Embryonic facial prominence (tissue), 1 donor: ENCODE results near the gene FAM149A.

Experiments used
- DNase-seq: peaks from one replicate; pipeline ENCODE4 v3.0.0-alpha.2; 2016; ENCODE audit errors: extremely low spot score

Gene FAM149A

GRCh38 chr4:186104114-186104889, at the start of gene FAM149A:
FAM149A (plus strand) TSS chr4:186104704.
- DNase-seq: no peak

- no peak for DNase-seq
Measured at GRCh38 chr4:186058253-186058979, 46.1 kb upstream of the FAM149A start.

DNA sequence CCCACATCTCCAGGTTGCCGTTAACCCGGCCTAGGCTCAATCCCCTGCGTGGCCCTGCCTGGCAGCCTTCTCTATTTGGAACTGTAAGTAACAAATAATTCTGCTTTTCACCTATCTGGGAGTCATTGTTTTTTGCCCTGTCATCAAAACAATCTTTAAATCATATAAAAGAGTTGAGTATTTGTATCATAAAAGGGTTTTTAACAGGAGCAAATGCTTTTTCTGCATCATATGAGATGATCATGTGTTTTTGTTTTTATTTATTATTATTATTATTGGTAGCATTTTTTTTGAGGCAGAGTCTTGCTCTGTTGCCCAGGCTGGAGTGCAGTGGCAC, 45.6 kb upstream of the FAM149A start:
- DNase-seq: no peak

GRCh38 chr4:186061921-186062320, 42.6 kb upstream of the FAM149A start:
- DNase-seq: no peak

GRCh38 chr4:186067757-186068385, 36.6 kb upstream of the FAM149A start:
- no peak for DNase-seq

GRCh38 chr4:186068581-186069348, 35.7 kb upstream of the FAM149A start, which contains the start of gene TLR3:
TLR3 (plus strand) TSS chr4:186069156; CDS start chr4:186076620, 7,464 bp downstream.
- no peak for DNase-seq

DNA sequence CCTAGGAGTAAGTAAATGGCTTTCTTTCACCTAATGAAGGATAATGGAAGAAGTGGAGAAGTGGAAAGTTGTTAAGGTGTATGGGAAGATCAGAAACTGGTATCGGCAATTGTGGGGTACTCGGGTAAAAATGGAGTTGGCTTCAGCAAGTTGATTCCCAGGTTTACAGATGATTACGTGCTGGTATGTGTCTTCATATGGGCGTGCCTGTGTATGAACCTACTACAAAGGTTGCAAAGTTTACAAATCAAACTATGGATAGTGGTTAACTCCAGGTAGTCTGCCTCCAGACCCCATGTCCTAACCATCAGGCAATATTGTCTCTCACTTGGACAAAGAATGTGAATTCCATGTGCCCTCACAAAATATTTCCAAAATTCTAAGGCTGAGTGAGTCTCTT, 34.8 kb upstream of the FAM149A start:
- no peak for DNase-seq

DNA sequence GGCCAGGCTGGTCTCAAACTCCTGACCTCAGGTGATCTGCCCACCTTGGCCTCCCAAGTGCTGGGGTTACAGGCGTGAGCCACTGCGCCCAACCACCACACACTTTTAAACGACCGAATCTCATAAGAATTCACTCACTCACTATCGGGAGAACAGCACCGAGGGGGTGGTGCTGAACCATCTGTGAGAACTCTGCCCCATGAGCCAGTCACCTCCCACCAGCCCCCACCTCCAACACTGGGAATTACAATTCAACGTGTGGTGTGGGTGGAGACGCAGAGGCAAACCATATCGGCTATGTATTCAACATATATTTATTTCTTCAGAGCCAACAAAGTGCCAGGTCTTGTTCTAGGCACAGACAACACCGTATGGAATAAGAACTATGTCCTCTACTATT, 32.0 kb upstream of the FAM149A start:
- DNase-seq: no peak

DNA sequence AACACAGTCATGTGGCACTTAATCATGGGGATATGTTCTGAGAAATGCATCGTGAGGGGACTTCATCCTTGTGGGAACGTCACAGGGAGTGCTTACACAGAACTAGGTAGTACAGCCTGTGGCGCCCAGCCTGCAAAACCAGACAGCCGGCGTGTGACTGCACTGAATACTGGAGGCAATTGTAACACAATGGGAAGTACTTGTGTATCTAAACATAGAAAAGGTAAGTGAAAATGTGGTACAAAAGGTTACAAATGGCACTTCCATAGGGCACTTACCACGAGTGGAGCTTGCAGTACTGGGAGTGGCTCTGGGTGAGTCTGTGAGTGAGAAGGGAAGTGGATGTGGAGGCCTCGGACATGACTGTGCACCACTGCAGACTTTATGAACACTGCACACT, 30.3 kb upstream of the FAM149A start:
- DNase-seq: no peak

DNA sequence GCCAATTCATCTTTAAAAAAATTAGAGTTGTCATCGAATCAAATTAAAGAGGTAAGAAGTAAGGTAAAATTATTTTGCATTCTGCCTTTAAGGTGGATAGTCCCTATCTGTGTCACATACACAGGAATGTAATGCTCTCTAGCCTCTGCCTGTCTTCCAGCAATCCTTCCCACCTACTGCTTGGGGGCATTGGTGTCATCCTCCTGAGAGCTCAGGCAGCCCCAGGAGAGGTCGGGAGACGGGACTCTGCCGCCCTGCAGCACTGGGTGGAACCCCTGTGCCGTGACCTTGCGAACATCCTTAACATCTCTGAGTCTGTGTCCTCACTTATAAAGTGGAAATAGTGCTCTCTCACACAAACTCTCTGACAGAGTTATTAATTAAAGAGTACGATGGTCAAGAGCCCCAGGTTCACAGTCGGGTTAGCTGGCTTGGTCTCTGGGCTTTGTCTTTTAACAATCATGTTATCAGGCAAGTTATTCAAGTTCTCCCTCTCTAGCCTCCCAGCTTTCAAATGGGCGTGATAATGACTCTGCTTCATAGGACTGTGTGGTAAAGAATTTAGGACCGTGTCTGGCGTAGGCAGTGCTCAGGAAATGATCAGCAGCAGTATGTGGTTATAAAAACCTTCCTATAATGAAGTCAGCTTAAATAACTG, 25.4 kb upstream of the FAM149A start:
- DNase-seq: no peak

GRCh38 chr4:186079694-186080093, 24.8 kb upstream of the FAM149A start:
- no peak for DNase-seq

GRCh38 chr4:186081202-186081807, 23.2 kb upstream of the FAM149A start:
- DNase-seq: no peak

DNA sequence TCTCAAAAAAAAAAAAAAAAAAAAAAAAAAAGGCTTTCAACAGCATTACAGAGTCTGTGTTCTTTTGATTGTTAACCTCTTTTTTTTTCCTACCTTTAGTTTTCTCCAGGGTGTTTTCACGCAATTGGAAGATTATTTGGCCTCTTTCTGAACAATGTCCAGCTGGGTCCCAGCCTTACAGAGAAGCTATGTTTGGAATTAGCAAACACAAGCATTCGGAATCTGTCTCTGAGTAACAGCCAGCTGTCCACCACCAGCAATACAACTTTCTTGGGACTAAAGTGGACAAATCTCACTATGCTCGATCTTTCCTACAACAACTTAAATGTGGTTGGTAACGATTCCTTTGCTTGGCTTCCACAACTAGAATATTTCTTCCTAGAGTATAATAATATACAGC, 22.3 kb upstream of the FAM149A start:
- no peak for DNase-seq

DNA sequence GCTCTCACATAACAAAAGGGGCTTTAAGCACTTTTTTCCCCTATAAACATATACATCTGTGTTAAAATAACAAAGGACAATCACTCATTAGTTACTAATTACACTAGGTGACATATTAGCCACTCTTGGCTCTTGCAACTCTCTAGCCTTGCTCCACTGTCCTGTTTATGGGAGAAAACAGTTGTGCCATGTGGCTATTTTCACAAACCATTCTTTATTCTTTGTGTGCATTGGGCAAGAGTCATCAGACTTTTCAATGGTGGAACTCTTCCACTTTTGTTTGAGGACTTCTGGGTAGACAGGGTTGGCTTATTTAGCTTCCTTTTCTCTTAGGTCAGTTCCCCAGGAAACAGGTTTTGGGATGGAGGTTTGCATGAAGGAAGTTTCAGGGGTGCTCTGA, 16.0 kb upstream of the FAM149A start:
- DNase-seq: no peak

GRCh38 chr4:186092296-186092695, 12.2 kb upstream of the FAM149A start:
- no peak for DNase-seq

DNA sequence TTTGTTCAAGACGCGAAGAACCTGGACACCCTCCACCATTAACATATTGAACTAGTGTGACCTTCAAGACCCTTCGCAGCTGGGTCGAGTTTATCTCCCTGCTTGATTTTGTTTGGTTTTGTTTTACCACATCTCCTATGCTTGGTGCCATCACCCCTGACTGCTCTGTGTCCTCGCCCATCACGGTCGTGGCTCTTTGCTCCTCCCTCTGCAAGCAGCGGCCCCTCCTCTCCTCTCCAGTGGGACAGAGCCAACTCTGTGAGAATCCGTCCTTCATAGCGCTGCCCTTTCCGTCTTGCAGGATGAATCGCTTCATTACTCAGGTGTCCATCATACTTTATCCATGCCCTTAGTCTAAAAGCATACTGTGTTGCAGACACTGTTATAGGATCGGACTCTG, 9.1 kb upstream of the FAM149A start:
- no peak for DNase-seq

GRCh38 chr4:186096681-186097165, 7.8 kb upstream of the FAM149A start:
- no peak for DNase-seq

GRCh38 chr4:186097386-186097785, 7.1 kb upstream of the FAM149A start:
- no peak for DNase-seq

DNA sequence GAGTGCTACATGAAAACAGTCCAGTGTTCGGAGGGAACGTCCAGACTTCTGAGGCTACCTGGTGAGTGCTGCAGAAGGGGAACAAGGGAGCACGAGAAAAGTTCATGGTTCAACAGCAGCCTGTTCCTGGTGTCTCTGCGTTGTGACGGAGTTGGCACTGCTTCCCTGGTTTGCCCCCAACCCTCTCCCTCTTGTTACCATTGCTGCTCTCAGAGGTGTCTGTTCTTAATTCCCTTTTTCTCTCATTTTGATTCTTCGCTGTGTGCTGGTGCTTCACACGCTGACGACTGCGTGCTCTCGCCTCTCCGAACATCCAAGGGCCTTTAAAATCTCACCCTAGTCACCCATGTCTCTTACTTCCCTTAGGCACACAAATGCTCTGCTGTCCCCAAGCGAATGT, 1.6 kb upstream of the FAM149A start:
- no peak for DNase-seq

DNA sequence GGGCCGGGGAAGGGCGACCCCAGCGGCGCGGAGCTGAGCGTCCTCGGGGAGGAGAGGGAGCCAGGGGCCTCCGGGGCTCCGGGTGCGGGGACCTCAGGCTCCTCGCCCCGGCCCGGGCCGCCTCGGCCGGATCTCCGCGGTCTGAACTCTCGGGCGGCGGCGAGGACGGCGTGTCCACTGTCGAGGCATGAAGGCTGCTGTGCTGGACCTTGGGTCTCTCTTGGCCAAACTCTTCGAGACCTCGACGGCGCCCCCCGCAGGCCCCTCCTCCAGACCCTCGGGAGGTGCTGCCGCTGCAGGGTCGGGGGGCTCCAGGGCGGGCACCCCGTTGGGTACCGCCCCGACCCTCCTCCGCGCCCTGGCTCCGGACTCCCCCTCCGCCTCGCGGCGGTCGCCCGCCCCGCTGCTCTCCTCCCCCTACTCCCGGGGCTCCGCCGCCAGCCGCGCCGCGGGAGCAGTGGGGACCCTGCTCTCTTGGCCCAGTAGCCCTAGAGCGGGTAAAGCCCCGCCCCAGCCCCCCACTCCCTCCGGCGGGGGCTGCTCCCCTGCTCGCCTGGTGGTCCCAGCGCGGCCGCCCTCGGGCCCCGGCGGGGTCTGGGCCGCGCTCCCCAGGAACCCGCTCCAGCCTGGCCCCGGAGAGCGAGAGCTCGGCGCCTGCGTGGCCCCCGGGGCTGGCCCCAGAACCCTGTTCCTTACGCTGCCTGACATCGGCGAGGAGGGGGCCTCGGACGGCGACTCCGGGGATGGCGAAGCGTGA, 564 bp downstream of the FAM149A start:
- DNase-seq: no peak
